Stimulated activated CD4-positive, alpha-beta T cell treated with anti-CD3 and anti-CD28 coated beads, Interleukin-15, amount 100 ng/mL, for 1 hour (primary cell): ENCODE results near the gene ACMSD.
"Not testable (repeated sequence)": the region's sequence is repeated elsewhere in the genome, so short reads cannot be mapped to it uniquely, and the experiment has no call there.

Experiments
- DNase-seq, 2 donors: peaks; one replicate each; pipeline ENCODE4 v3.0.0-alpha.2; 2020; ENCODE audit warnings: low read depth in 1 of 2, low spot score in 1 of 2

Gene ACMSD

GRCh38 chr2:134905168-134905567, 66.8 kb downstream of the ACMSD start:
- DNase-seq: no peak

DNA sequence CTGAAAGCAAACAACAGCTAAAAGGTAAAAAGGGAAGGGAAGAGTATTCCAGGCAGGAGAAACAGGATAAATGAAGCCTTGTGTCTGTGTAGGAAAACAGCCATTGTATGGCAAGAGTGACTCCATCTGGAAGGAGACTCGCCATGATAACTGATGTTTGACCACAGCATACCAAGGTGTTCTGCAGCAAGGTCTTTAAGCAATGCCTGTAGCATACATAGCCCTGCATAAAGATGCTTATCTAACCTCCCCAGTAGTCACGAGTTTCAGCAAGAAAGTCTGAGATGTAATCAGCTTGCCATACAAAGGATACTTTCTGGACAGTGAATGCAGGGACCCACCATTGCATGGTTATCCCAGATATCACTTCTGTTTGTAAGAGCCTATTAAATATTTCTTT, 68.3 kb downstream of the ACMSD start:
- DNase-seq: no peak

GRCh38 chr2:134907441-134908116, 69.2 kb downstream of the ACMSD start:
- not testable (repeated sequence) for DNase-seq

DNA sequence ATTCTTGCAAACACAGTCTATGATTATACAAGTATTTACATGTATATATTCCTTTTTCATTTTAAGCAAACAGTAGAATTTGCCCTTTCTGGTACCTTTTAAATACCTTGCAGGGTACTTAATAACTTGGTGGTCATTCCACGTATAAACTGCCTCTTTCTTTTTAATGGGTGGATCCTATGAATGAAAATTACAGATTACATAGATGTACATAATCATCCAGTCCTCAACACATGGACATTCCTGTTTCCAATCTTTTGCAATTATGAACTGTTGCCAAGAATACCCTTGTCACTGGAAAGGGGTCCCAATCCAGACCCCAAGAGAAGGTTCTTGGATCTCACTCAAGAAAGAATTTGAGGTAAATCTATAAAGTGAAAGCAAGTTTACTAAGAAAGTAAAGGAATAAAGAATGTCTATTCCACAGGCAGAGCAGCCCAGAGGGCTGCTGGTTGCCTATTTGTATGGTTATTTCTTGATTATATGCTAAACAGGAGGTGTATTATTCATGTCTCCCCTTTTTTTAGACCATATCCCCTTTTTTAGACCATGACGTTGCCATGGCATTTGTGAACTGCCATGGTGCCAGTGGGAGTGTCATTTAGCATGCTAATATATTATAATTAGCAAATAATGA, 72.5 kb downstream of the ACMSD start:
- DNase-seq: no peak

- DNase-seq: no peak
Observed at GRCh38 chr2:134911400-134911785, 73.0 kb downstream of the ACMSD start.

- DNase-seq: no peak
Observed at GRCh38 chr2:134912361-134912760, 73.9 kb downstream of the ACMSD start.

- no peak for DNase-seq
Observed at GRCh38 chr2:134917360-134917865, 79.0 kb downstream of the ACMSD start.

DNA sequence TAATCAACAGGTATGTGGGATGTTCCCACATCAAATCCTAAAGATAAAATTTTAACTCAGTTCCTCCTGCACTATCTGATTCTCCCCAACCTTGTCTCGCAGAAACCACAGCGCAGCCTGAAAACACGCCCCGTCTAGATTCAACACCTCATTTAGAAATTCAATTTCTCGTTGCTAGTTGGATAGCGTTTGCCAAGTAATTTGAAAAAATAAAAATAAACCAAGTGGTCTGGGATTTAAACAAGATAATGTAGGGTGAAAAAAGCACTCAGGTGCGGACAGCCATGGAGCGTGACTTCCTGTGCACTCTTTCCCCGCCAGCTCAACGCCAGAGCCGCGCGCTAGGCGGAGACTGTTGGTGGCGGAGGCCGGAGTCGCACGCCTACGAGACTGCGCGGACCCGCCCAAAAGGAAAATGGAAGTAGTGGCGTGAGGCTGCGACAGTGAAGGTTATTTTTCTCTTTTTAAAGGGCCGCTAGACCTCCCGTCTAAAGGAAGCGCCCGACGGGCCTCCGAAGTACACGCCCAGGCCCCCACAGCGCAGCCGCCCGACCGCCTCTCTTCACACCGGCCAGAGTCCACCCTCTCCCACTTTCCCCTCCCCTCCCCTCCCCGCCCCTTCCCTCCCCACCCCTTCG, 79.6 kb downstream of the ACMSD start:
- DNase-seq: peak; percentile 73 to 82

DNA sequence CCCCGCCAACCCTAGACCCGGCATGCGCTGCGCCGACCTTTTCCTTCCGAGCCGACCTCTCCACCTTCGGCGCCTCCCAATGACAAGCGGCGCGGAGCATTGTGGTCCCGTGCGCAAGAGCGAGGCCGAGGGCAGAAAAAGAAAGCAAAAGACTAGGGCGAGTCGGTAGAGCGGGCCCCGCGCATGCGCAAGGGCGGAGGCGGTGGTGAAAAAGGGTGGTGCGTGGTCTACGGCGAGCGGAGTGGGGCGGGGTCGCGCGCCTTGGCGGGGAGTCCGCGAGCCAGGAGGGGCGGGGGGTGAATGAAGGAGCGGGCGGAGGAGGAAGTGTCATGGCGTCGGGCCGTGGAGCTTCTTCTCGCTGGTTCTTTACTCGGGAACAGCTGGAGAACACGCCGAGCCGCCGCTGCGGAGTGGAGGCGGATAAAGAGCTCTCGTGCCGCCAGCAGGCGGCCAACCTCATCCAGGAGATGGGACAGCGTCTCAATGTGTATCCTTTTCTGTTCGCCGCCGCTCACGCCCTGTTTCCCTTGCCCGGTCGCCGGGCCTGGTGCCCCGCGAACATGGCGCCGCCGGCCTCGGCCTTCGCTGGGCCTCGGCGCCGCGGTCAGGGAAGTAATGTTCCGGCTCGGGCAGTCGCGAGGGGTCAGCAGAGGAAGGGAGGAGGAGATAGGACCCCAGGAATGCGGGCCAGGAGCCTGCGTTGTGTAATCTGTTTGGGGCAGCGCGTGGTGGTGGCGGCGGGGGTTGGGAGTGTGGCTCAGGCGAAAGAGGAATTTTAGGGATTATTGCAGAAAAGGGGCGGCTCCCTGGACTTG, 80.3 kb downstream of the ACMSD start, which contains the start of gene CCNT2:
Gene CCNT2 (plus strand): TSS at position 297 of the 815 bp plus-strand sequence. CDS start 33 bp downstream, at position 330.
- peak; percentile 99 to 100 for DNase-seq

DNA sequence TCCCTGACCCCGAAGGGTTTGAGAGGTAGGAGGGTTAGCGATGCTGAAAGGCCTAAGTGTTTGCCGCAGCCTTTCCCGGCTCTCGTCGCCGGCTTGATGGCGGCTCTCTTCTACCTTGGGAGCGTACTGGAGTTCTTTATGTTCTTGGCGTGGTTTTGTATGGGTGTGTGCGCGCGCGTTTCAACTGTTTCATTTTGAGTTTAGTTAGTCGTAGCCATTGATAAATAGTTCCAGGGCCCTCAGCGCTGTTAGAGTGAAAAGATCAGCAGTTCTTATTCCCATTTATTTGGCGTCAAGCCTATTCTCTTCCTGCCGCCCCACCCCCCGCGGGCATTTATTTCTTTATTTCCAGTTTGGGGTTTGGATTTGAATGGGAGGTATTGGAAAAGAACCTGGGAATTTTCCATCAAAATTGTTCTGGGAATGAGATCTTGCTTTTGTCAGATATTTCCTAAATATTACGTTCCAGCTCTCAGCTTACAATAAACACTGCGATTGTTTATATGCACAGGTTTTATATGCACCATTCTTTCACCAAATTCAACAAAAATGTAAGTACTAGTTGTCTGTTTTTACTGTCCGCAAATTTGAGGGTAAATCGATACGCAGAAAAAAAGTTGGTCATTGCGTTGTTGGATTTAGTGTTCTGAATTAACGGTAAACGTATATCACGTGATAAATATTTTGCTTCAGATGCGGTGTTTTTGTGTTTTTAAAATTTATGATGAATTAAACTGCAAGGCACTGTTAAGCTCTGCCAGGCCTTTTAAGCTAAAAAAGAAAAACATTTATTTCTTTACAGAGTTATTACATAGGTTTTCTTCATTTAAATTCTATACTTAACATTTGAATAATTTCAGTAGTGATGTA, 81.2 kb downstream of the ACMSD start:
- peak; percentile 8 to 36 for DNase-seq

- no peak for DNase-seq
Observed at GRCh38 chr2:134924912-134925311, 86.5 kb downstream of the ACMSD start.

- DNase-seq: no peak
Observed at GRCh38 chr2:134926231-134926931, 88.0 kb downstream of the ACMSD start.

DNA sequence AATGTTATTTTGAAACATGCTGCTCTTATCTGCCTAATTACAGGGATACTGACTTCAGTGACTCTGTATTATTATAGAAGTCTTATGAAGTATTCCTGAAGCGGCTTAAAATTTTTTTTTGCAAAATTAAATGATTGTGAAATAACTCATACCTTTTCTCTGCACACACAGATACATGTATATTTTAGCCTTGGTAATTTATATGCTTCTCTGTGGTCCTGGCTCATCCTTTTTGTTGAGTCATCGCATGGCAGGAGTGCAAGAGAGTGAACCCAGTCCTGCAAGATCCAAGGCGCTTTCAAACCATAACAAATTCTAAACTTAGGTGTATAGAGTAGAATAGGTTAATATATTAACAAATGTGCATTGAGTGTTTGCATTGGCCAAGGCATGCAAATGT, 88.8 kb downstream of the ACMSD start:
- DNase-seq: no peak

GRCh38 chr2:134932864-134933526, 94.6 kb downstream of the ACMSD start:
- DNase-seq: no peak

DNA sequence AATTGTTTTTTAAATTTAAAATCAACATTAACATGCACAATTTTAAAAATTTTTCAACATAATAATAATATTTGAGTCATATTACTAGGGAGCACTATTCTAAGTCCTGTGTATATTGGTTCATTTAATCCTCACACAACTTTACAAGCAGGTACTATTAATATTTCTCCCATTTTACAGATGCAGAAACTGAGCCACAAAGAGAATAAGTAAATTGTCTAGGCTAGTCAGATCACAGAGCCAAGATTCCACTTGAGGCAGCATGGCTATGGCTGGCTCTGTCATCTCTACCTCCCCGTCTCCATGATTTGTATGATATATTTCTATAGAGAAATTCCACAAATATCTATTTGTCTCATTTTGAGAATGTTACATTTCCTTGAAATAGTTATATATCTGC, 95.3 kb downstream of the ACMSD start:
- DNase-seq: no peak

- DNase-seq: no peak
Observed at GRCh38 chr2:134934150-134934549, 95.7 kb downstream of the ACMSD start.

- no peak for DNase-seq
Observed at GRCh38 chr2:134934641-134935040, 96.2 kb downstream of the ACMSD start.

- DNase-seq: no peak
Observed at GRCh38 chr2:134936691-134937090, 98.3 kb downstream of the ACMSD start.

GRCh38 chr2:134943540-134943939, 105.1 kb downstream of the ACMSD start:
- no peak for DNase-seq
